ENCODE results near the gene RPL27. TPM values are rescaled to one million over a fixed set of nuclear protein-coding genes. Genes with fewer than 3 reads are reported as not detected.
A peak's percentile ranks its signal among the peaks of the same experiment; 100 is the strongest.

Gene RPL27
- total and polyA plus RNA-seq, 2 of the 4 experiments (the other 2 are of a cell fraction): 1,595 to 2,806 TPM

GRCh38 chr17:42971589-42971988, 26.6 kb upstream of the RPL27 start:
- no peaks in the 10 kb centered on the region for H3K9me3 ChIP-seq (ENCODE audit: control insufficient read depth, insufficient read depth, low read length)
- no peak overlapping the region for H4K91ac ChIP-seq (ENCODE audit: insufficient read depth, low read depth, low read length)
- no peak overlapping the region for H2BK5ac ChIP-seq (ENCODE audit: low read depth, low read length, poor library complexity, severe bottlenecking)
- TF ChIP-seq SMC3 (IDR thresholded peaks at IDR 0.05; ENCODE audit: low read depth, low read length): no peak
- TF ChIP-seq RAD21 (IDR thresholded peaks at IDR 0.05; ENCODE audit: low read length): no peak
- no peak for TF ChIP-seq RCOR1 (IDR thresholded peaks at IDR 0.05; ENCODE audit: insufficient replicate concordance, low read length)
- TF ChIP-seq POLR2A (IDR thresholded peaks at IDR 0.05; ENCODE audit: low read depth, low read length): no peak
- TF ChIP-seq FOS (IDR thresholded peaks at IDR 0.05; ENCODE audit: low read depth, low read length): no peak
- TF ChIP-seq MAZ (IDR thresholded peaks at IDR 0.05; ENCODE audit: borderline replicate concordance, low read depth, low read length): no peak
- no peak for TF ChIP-seq USF2 (IDR thresholded peaks at IDR 0.05; ENCODE audit: low read depth, low read length)
- no peak for TF ChIP-seq BHLHE40 (IDR thresholded peaks at IDR 0.05; ENCODE audit: low read depth, low read length)
- TF ChIP-seq MXI1 (IDR thresholded peaks at IDR 0.05; ENCODE audit: borderline replicate concordance, low read depth, low read length): no peak
- TF ChIP-seq, protein P1, sequence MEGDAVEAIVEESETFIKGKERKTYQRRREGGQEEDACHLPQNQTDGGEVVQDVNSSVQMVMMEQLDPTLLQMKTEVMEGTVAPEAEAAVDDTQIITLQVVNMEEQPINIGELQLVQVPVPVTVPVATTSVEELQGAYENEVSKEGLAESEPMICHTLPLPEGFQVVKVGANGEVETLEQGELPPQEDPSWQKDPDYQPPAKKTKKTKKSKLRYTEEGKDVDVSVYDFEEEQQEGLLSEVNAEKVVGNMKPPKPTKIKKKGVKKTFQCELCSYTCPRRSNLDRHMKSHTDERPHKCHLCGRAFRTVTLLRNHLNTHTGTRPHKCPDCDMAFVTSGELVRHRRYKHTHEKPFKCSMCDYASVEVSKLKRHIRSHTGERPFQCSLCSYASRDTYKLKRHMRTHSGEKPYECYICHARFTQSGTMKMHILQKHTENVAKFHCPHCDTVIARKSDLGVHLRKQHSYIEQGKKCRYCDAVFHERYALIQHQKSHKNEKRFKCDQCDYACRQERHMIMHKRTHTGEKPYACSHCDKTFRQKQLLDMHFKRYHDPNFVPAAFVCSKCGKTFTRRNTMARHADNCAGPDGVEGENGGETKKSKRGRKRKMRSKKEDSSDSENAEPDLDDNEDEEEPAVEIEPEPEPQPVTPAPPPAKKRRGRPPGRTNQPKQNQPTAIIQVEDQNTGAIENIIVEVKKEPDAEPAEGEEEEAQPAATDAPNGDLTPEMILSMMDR (conservative IDR thresholded peaks at IDR 0.05; ENCODE audit: low read depth, low read length): no peak
- TF ChIP-seq RFX5 (IDR thresholded peaks at IDR 0.05; ENCODE audit: low read depth, low read length): no peak
- no peaks in the 10 kb centered on the region for H3K9me1 ChIP-seq (ENCODE audit: insufficient read depth, low read length)
- H2AK9ac ChIP-seq (replicated peaks; ENCODE audit: low read depth, low read length, poor library complexity): no peak overlapping the region
- ChIA-PET CTCF (no interaction called here), POLR2A (ENCODE audit: unreplicated experiment) (no interaction called here)
- no peak overlapping the region for H3K4me3 ChIP-seq (ENCODE audit: insufficient read depth, low read depth, low read length)
- no TSS peak for BruUV-seq (replicated peaks)
- H2BK15ac ChIP-seq (ENCODE audit: low read depth, low read length): no peak overlapping the region
- H3K9ac ChIP-seq (ENCODE audit: low read depth, low read length): no peak overlapping the region
- no peak overlapping the region for H2BK20ac ChIP-seq (ENCODE audit: low read depth, low read length)
- dilution Hi-C loops (cut with HindIII; ENCODE audit: low sequenced_read_pairs, unreplicated experiment) (no loop called here), intact Hi-C loops (cut with micrococcal nuclease) (no loop called here), in situ Hi-C loops (cut with MboI; ENCODE audit: low sequenced_read_pairs) (loop anchor here (25.0 kb wide), 1 partner anchor 91 kb away; no protein-coding TSS in a partner anchor)
- H3K14ac ChIP-seq (replicated peaks; ENCODE audit: low read depth, low read length): no peak overlapping the region
- no peaks in the 10 kb centered on the region for H3K27me3 ChIP-seq (ENCODE audit: control insufficient read depth, insufficient read depth, low read length)
- no peak overlapping the region for H3K4me2 ChIP-seq (ENCODE audit: low read depth, low read length)
- H3K4me1 ChIP-seq (ENCODE audit: control insufficient read depth, insufficient read depth, low read length): peaks cover 3% of the 10 kb centered on the region; the same call in 1 of the 2 replicates
- H3K36me3 ChIP-seq (ENCODE audit: control insufficient read depth, insufficient read depth, low read length): no peaks in the 10 kb centered on the region
- H2BK120ac ChIP-seq (ENCODE audit: low read depth, low read length): no peak overlapping the region
- no peak overlapping the region for H4K5ac ChIP-seq (ENCODE audit: low read depth, low read length)
- H3K23ac ChIP-seq (ENCODE audit: low read depth, low read length): no peak overlapping the region
- WGBS, 2 experiments (ENCODE audit: extremely low coverage in 2 of 2, insufficient read length in 1 of 2): 95% methylated on average over 3 of the region's 5 CpGs; no CpG with 5 or more reads in 1 of the 2 experiments
- no peaks in the 10 kb centered on the region for H4K20me1 ChIP-seq (ENCODE audit: insufficient read depth, low read length)
- peak overlapping the region; percentile 43 for H2AFZ ChIP-seq (replicated peaks; ENCODE audit: low read length, poor library complexity)
- no peak overlapping the region for H3K56ac ChIP-seq (ENCODE audit: extremely low read depth, insufficient read depth, low read length)
- H3K79me1 ChIP-seq (ENCODE audit: low read depth in 1 of 2, low read length in 2 of 2): no peaks in the 10 kb centered on the region
- no peak for ATAC-seq (ENCODE audit: low read depth)
- no peak overlapping the region for H3K27ac ChIP-seq (ENCODE audit: insufficient read depth, low read length)
- no peak for DNase-seq
- H4K8ac ChIP-seq (ENCODE audit: low read depth in 2 of 2, low read length in 2 of 2): no peak overlapping the region
- H3K4ac ChIP-seq (ENCODE audit: low read depth, low read length): no peak overlapping the region
- H3K18ac ChIP-seq (ENCODE audit: low read depth, low read length): no peak overlapping the region
- no peak overlapping the region for H2AK5ac ChIP-seq (ENCODE audit: low read depth, low read length)

Measured in IMR-90 (cell line).